Fibroblast of peridontal ligament (primary cell): ENCODE data around the gene ZNF844.
A peak's percentile ranks its signal among the peaks of the same experiment; 100 is the strongest.
"Not testable (repeated sequence)": the region's sequence is repeated elsewhere in the genome, so short reads cannot be mapped to it uniquely, and the experiment has no call there.

Experiments
- DNase-seq: peaks from one replicate; pipeline ENCODE4 v3.0.0-alpha.2; 2010; ENCODE audit errors: extremely low read depth

Gene ZNF844

DNA sequence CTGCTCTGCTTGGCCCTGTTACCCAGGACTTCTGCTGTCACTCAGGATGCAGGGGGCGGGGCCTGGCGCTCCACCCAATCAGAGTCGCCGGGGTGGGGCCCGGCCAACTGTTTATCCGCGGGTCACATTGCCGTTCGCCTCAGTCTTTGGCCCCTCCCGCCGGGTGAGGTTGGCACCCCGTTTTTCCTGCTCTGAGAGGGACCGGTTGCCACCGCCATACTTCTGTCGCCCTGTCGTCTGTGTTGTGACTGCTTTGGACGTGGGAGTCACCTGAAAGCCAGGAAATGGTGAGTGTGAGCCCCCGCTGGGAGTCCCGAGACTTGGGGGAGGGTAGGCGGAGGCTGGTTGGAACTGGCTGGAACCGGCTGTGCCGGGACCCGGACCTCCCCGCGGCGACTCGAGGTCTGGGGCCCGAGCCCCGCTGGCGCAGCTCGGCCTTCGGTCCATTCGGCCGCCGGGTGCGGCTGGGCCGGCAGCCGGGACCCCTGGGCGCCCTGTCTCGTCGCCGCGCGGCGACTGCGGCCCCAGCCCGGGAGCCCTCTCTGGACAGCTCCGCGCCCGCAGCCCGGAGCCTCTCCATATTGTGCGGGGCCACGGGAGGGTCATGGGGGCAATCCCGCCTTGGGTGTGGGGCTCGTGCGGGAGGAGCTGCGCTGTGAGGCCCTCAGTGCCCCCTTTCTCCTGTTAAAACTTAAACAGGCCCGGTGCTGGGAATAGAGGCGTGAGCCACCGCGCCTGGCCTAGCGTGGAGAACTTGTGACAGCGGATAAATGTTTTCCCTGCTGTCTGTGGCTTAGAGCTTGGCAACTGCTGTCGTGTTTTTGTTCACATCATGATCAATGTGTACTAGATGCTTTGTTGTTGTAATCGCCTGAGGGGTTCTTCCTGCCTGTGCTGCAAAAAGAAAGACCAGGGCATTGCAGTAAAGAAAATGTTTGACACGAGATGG, at the start of gene ZNF844:
TSS of gene ZNF844 (plus strand) at position 142 of the 949 bp plus-strand sequence. CDS start at position 285, 143 bp downstream.
- peak; percentile 84 for DNase-seq

DNA sequence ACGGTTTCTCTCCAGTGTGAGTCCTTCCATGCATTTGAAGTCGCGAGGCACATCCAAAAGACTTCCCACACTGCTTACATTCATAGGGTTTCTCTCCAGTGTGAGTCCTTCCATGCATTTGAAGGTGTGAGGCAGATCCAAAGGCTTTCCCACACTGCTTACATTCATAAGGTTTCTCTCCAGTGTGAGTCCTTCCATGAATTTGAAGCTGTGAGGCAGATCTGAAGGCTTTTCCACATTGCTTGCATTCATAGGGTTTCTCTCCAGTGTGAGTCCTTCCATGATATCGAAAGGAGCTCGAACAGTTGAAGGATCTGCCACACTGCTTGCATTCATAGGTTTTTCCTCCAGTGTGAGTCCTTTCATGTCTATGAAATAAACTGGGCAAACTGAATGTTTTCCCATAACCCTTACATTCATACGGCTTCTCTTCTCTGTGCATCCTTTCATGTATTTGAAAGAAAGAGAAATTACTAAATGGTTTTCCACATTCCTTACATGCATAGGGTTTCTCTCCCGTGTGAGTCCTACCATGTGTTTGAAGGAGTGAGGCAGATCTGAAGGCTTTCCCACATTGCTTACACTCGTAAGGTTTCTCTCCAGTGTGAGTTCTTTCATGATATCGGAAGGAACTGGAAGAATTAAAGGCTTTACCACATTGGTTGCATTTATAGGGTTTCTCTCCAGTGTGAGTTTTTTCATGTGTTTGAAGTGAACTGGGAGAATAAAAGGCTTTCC, 49.3 kb upstream of the ZNF844 start:
- no peak for DNase-seq

DNA sequence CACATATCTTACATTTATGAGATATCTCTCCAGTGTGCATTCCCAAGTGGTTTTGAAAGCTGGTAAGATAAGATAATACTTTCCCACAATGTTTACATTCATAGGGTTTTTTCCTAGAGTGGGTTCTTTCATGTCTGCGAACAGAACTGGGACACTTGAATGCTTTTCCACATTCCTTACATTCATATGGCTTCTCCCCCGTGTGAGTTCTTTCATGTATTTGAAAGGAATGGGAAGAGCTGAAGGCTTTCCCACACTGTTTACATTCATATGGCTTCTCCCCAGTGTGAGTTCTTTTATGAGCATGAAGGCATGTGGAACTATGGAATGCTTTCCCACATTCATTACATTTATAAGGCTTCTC, 48.8 kb upstream of the ZNF844 start:
- no peak for DNase-seq

DNA sequence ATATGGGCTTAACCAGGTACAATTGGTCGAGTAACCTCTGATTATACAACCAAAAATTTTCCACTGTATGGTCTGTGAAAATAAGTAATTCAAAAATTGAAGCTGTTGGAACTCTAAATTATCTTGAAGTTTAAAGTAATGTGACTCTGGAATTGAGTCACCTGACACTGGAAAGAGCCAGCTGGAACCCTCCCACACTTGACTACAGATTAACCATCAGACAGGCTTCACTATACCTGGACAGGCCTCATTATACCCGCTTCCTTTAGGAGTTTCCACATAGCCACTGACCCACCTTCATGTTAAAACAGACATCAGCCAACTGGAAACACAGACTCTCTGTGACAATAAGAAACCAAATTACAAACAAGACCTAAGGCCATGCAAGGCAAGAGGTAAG, 30.3 kb upstream of the ZNF844 start:
- DNase-seq, result no peak

DNA sequence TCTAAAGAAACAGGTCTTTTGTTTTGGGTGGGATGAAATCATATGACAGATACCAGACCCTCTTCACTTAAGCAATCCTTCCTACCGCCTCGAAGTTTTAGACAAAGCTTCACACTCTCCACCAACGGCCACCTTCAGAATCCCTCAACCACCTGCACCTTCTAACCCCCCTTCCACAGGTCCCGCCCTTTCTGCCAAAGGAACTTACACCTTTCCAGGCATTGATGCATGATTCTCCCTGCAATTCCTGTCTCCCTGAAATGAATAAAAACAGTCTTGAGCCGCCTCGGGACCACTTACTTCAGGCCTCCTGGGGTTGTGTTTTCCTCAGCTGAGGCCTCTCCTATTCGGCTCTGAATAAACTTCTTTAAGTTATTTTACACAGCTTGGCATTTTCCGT, 29.9 kb upstream of the ZNF844 start:
- peak; percentile 22 for DNase-seq

DNA sequence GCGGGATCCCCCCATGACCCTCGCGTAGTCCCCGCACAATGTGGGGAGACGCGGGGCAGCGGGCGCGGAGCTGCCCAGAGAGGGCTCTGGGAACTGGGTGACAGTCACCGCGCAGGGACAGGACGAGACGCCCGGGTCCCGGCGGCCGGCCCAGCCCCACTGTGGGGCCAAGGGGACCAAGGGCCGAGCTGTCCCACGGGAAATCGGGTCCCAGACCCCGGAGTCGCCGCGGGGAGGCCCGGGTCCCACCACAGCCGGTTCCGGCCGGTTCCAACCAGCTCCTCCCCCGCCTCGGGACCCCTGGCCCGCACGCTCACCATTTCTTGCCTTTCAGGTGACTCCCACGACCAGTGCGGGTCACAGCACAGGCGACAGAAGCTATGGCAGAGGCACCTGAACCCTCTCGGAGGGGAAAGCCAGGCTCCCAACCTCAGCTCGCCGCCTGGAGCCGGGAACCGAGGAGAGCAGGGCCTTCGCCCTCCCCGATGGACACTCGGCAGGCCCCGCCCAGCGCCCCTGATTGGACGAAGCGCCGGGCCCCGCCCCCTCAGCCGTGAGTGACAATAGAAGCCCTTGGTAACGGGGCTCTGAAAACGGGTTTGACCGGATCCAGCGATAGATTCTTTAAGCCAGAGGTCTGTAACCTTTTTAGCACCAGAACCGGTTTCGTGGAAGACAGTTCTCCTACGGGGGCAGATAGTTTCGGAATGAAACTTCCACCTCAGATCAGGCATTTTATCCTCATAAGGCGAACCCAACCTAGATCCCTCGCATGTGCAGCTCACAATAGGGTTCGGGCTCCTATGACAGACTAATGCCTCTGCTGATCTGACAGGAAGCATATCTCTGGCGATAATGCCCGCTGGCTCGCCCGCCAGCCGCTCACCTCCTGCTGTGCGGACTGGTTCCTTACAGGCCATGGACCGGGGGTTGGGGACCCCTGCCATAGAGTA, 29.0 kb upstream of the ZNF844 start, which contains the start of gene ZNF433:
TSS of gene ZNF433 (minus strand) at position 460 of the 953 bp plus-strand sequence. CDS start at position 320, 140 bp downstream.
- DNase-seq, result peak; percentile 77

DNA sequence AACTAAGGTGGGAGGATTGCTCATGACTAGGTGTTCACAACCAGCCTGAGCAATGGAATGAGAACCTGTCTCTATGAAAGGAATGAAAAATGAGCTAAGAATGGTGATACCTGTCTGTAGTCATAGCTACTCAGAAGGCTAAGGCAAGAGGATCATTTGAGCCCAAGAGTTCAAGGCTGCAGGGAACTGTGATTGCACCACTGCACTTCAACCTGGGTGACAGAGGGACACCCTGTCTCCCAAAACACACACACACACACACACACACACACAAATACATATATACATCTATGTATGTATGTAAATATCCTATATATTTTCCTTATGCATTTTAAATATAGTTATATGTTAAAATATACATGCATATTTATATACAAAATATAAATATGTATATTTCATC, 21.6 kb upstream of the ZNF844 start:
- DNase-seq, result no peak

DNA sequence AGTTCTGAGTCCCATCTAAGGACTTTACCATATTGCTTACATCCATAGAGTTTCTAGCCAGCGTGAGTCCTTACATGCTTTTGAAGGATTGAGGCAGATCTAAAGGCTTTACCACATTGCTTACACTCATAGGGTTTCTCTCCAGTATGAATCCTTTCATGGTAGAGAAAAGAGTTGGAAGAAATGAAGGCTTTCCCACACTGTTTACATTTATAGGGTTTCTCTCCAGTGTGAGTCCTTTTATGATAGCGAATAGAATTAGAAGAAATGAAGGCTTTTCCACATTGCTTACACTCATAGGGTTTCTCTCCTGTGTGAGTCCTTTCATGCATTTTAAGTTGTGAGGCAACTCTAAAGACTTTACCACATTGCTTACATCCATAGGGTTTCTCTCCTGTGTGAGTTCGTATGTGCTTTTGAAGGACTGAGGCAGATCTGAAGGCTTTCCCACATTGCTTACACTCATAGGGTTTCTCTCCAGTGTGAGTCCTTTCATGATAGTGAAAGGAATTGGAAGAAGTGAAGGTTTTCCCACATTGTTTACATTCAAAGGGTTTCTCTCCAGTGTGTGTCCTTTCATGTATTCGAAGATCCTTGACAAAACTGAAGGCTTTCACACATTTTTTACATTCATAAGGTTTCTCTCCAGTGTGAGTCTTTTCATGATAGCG, 20.6 kb upstream of the ZNF844 start:
- no peak for DNase-seq

DNA sequence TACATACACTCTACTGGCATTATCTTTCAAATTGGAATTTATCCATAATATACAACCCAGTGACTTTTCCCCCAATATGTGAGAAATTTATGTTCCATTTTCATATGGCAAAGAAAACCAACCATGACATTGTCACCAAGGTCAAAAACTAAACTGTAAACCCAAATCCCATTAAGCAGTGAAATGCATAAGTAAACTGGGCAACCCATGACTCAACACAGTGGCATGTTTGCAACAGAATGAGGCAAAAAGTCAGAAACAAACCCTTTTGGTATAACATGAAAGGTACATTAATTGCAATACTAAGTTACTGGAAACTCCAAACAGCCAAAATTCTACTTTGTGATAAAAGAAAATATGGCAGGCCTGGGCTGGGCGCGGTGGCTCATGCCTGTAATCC, 16.7 kb upstream of the ZNF844 start:
- no peak for DNase-seq

DNA sequence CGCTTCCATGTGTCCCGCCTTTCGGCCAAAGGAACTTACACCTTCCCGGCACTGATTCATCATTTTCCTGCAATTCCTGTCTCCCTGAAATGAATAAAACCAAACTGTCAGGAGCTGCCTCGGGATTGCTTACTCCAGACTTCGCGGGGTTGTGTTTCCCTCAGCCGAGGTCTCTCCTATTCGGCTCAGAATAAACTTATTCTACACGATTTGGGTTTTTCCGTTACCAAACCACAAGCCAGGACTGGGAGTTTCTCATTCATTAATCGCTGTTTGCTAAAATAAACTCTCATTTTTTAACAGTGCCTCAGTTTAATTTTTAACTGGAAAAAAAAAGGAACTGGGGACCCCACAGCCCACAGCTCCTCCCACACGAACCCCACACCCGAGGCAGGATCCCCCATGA, 12.4 kb upstream of the ZNF844 start:
- DNase-seq, result no peak

DNA sequence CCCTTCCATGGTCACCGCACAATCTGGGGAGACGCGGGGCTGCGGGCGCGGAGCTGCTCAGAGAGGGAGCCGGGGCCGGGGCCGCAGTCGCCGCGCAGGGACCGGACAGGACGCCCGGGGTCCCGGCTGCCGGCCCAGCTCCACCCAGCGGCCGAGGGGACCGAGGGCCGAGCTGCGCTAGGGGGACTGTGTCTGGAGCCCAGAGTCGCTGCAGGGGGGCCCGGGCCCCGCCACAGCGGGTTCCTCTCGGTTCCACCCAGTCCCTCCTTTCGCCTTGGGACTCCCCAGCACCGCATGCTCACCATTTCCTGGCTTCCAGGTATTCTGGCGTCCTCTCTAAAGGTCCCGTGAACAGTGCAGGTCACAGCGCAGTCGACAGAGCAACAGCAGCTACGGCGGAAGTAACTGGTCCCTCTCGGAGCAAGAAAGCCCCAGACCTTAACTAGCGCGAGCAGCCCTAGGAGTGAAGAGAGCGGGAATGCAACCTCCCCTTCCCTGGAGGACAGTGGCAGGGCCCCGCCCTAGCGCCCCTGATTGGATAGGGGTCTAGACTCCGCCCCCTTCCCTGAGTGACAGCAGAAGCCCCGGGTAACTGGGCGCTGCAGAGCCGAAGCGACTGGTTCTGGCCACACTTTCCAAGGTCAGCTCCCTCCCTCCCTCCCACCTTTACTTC, 11.9 kb upstream of the ZNF844 start, which contains the start of gene ZNF878:
TSS of gene ZNF878 (minus strand) at position 465 of the 673 bp plus-strand sequence. CDS start at position 305, 160 bp downstream.
- DNase-seq, result peak; percentile 71

DNA sequence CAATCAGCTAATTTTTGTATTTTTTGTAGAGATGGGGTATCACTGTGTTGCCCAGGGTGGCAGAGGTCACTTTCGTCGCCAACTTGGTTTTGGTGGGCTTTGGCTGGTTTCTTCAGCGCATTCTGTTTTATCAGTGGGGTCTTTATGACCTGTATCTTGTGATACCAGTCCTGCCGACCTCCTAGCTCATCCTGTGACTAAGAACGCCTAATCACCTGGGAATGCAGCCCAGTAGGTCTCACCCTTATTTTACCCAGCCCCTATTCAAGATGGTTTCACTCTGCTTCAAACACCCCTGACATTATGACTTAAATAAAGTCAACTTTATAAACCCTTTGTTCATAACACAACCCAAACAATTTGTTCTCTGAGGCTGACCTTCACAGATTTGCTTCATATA, 8.7 kb upstream of the ZNF844 start:
- no peak for DNase-seq

DNA sequence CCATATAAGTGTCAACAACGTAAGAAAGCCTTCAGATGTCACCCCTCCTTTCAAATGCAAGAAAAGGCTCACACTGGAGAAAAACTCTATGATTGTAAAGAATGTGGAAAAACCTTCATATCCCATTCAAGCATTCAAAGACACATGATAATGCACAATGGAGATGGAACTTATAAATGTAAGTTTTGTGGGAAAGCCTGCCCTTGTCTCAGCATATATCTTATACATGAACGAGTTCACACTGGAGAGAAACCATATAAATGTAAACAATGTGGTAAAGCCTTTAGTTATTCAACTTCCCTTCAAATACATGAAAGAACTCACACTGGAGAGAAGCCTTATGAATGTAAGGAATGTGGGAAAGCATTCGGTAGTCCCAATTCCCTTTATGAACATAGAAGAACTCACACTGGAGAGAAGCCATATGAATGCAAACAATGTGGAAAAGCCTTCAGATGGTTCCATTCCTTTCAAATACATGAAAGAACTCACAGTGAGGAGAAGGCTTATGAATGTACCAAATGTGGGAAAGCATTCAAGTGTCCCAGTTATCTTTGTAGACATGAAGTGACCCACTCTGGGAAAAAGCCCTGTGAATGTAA, 11.1 kb downstream of the ZNF844 start:
- no peak for DNase-seq

DNA sequence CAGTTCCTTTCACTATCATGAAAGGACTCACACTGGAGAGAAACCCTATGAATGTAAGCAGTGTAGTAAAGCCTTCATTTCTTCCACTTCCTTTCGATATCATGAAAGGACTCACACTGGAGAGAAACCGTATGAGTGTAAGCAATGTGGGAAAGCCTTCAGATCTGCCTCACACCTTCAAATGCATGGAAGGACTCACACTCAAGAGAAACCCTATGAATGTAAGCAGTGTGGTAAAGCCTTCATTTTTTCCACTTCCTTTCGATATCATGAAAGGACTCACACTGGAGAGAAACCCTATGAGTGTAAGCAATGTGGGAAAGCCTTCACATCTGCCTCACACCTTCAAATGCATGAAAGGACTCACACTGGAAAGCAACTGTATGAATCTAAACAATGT, 11.8 kb downstream of the ZNF844 start:
- not testable (repeated sequence) for DNase-seq

DNA sequence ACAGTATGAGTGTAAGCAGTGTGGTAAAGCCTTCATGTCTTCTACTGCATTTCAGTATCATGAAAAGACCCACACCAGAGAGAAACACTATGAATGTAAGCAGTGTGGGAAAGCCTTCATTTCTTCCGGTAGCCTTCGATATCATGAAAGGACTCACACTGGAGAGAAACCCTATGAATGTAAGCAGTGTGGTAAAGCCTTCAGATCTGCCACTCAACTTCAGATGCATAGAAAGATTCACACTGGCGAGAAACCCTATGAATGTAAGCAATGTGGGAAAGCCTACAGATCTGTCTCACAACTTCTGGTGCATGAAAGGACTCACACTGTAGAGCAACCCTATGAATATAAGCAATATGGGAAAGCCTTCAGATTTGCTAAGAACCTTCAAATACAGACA, 12.8 kb downstream of the ZNF844 start:
- no peak for DNase-seq

DNA sequence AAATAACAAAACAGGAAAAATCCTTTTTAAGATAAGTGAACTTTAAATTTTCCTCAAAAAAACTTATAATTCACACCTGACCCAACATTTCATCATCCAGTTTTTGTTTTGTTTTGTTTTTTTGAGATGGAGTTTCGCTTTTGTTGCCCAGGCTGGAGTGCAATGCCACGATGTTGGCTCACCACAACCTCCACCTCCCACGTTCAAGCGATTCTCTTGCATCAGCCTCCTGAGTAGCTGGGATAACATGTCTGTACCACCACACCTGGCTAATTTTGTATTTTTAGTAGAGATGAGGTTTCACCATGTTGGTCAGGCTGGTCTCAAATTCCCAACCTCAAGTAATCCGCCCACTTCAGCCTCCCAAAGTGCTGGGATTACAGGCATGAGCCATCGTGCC, 18.8 kb downstream of the ZNF844 start:
- DNase-seq, result not testable (repeated sequence)

DNA sequence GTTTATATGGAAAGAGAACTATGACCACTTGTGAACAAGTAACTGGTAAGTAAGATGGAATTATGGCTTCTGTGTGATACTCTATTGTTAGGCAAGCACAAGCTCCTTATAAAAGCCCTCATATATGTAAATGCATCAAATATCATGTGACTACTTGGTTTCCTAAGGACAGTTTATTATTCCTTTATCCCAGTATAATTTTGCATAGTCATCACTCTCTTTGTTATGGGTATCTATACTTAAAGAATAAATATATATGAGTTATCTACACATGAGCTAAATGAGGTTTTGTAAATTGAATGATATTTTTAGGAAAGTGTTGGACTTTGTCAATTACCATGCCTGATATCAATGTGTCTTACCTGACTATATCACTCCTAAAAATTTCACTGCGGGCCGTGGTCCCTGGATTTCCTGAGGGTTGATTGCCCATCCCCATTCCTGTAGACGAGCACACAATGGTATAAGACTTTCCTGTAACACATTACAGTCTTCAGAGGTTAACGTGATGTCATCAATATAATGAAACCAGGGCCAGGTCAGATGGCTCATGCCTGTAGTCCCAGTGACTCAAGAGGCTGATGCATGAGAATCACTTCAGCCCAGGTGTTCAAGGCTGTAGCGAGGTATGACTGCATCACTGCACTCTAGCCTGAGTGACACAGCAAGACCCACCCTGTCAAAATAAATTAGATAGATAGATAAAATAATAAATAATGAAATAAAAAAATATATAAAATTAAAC, 20.7 kb downstream of the ZNF844 start:
- DNase-seq, result no peak

DNA sequence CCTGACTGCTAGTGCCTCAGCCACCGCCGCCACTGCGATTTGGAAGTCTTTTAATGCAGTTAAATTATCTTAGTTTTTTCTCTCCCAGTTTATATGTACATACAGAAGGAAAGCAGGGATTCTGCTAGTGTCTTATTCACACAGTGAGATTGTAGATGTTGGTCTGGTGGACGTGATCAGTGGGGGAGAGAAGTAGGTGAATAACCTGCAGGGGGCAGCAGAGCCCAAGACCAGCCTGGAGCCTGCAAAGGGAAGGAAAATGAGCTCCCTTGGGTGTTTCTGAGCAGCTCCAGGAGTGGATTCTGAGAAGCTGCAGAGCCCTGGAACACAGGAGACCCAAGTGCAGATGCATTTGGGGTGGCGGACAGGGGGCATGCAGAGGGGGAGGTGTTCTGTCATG, 26.3 kb downstream of the ZNF844 start:
- peak; percentile 74 for DNase-seq
